Cortex of kidney (tissue), 1 donor: ENCODE data around the gene PHEX.
"Not testable (repeated sequence)": the region's sequence is repeated elsewhere in the genome, so short reads cannot be mapped to it uniquely, and the experiment has no call there.

Experiments used
- DNase-seq: peaks from one replicate; lab custom pipeline; 2025; lab: John Stamatoyannopoulos, UW

Gene PHEX

DNA sequence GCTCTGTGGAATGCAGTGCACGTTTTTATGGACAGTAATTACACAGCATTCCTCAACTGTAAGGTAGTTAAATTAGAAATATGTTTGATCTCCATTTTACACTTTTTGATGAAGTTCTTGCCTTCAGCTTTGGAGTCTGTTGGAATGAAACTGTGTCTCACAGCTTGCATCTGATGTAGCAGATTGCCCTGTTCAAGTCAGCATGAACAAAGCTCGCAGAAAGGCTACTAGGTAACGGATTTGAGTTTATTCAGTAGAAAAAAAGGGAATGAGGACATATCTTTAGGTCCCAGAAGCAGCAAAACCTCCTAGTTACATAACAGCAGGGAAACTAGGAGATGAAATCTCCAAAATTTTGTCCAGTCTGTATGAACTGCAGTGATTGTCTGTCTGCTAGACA lies 216.3 kb downstream of the PHEX start:
- no peak for DNase-seq

DNA sequence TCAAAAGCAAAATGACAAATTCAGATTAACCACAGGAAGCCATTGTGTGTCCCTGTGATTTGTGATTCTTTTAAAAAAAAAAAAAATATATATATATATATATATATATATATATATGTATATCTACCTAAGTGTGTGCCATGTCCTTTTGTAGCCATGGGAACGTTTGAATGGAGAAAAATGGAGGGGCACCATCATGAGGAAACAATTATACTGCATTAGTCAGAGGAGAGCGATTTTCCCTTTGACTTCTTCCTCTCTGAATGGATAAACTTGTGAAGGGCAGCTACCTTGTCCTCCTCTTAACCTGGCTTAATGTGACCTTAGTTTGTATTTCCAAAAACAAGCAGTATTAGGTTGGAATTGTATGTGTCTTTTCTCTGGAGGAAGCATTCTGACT lies 217.2 kb downstream of the PHEX start:
- DNase-seq = no peak

- no peak for DNase-seq
Measured at GRCh38 chrX:22268706-22269105, 236.6 kb downstream of the PHEX start.

- DNase-seq = no peak
Measured at GRCh38 chrX:22272613-22273012, 240.5 kb downstream of the PHEX start, which contains the start of gene CBLL2. Gene CBLL2, plus strand, starts transcription at chrX:22272913. Its CDS starts 79 bp downstream, at chrX:22272992.

- no peak for DNase-seq
Measured at GRCh38 chrX:22273714-22274317, 241.7 kb downstream of the PHEX start.

DNA sequence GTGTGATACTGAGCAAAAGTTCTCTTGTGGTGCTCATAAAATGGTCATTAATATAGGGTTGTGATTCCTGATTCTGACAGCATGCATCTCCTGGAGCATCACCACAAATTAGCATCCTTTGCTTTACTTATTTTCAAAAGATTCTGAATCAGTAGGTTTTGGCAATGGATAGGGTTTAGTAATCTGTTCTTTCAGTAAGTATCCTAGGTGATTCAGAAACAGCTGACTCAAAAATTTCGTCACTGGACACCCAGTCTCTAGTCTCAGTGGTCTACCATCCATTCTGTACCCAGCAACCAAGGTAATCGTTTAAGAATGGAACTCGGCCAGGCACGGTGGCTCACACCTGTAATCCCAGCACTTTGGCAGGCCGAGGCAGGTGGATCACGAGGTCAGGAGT lies 244.7 kb downstream of the PHEX start:
- DNase-seq = no peak

DNA sequence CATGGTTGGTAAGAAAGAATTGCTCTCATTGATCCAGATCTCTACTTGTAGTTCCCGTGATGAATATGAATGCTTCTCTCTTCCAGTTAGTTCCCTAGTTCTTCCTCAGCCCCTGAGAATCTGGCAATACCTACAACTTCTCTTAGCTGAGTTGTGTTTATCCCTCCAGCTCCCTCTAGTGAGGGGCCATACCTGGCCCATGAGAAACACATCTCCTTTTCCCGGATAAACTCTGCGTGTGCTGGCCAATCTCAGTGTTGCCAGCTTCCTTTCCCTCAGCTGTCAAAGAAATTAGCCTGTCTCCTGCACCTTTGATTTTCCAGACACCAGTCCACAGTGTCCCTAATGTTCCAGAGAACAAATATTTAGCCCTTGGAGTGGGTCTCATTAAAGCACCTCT lies 246.2 kb downstream of the PHEX start:
- DNase-seq = no peak

GRCh38 chrX:22289209-22289608 lies 257.1 kb downstream of the PHEX start:
- DNase-seq = not testable (repeated sequence)

DNA sequence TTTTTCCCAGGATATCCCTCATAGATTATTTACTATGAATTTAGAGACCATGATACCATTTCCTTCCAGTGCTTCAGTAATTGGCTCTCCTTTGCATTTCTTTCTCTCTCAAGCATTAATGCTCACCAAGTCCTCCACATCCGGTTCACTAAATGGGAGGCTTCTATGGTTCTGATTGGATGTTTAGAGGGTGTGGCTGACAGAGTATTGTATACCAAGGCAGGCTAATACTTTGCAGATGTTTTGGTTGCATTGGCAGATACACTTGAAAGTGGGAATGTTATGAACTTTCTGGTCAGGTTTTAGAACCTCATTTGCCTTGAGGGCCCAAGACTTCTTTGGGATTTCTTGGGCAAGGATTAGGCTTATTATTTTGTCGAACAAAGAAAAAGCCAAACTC lies 264.7 kb downstream of the PHEX start:
- DNase-seq = no peak

DNA sequence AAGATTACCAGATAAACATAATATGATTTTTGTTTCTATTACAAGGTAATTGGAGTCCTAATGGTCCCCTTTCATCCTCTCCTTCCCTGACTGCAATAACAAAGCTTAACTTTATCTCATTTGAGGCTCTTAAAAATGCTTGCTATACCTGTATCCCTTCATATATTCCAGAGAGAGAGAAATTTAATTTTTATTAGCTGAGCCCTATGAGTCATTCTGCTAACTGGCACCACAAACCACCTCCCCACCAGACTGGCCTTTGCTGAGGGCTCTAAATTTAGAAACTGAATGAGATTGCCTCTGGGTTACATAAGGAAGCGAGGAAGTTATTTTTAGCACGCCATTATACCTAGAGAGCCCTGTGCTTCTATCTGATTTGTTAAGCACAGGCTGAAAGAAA lies 268.0 kb downstream of the PHEX start:
- DNase-seq = no peak
